Esophagus squamous epithelium (tissue), 4 donors: Measurements from ENCODE around the gene CTAG1B.

Experiments used
- CTCF ChIP-seq, 6 experiments: fragments of 450-650 bp in 4 of 6; fragments of 200-600 bp in 2 of 6; sonication (generic) in 2 of 6; IDR thresholded peaks; one replicate each; pipeline ENCODE4 v1.5.1; 2016 to 2019; ENCODE audit warnings: antibody characterized with exemption in 6 of 6, mild to moderate bottlenecking in 4 of 6, moderate library complexity in 4 of 6
- POLR2A ChIP-seq, 4 donors: fragments of 450-650 bp; IDR thresholded peaks; one replicate each; pipeline ENCODE4 v1.6.1; 2017; ENCODE audit warnings: antibody characterized with exemption in 4 of 4, mild to moderate bottlenecking in 4 of 4, moderate library complexity in 3 of 4

DNA sequence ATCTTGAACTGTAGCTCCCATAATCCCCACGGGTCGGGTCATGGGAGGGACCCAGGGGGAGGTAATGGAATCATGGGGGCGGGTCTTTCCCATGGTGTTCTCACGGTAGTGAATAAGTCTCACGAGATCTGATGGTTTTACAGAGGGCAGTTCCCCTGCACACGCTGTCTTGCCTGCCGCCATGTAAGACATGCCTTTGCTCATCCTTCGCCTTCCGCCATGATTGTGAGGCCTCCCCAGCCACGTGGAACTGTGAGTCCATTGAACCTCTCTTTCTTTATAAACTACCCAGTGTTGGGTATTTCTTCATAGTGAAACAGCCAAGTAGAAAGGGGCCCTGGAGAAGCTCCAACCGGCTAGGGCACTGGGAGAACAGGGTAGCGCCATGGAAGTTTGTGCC lies 21.9 kb downstream of the CTAG1B start:
- TF ChIP-seq CTCF (IDR thresholded peaks at IDR 0.05) (no peak), POLR2A (IDR thresholded peaks at IDR 0.05) (no peak)
